ENCODE data around the gene CHD5. TPM values are rescaled to one million over a fixed set of nuclear protein-coding genes. Genes with fewer than 3 reads are reported as not detected.

Gene CHD5
- total and polyA plus RNA-seq, 2 experiments from 2014 or later, result 0.10 to 0.11 TPM

GRCh38 chr1:6206520-6206855 is 26.4 kb upstream of the CHD5 start:
- TF ChIP-seq EZH2 (IDR thresholded peaks at IDR 0.05; ENCODE audit: insufficient read depth, poor library complexity, severe bottlenecking), result no peak
- TF ChIP-seq EZH2phosphoT487 (IDR thresholded peaks at IDR 0.05; ENCODE audit: insufficient read depth, low read depth), result no peak
- WGBS, 2 experiments (ENCODE audit: low coverage in 1 of 2, low lambda C conversion rate in 2 of 2, missing lambda C conversion rate in 2 of 2), result 10 to 12% methylated on average over 17 to 25 of the region's 25 CpGs
- Histone ChIP-seq H3K4me1 (ENCODE audit: insufficient read depth) (no peaks in the 10 kb centered on the region), H3K79me2 (ENCODE audit: insufficient read depth) (no peaks in the 10 kb centered on the region), H3F3A (ENCODE audit: insufficient read depth) (no peaks in the 10 kb centered on the region), H3K4me3 (peak overlapping the region; percentile 73), H3K9me3 (ENCODE audit: low read depth) (no peaks in the 10 kb centered on the region), H3K9ac (peak overlapping the region; percentile 69), H4K20me1 (ENCODE audit: insufficient read depth) (no peaks in the 10 kb centered on the region), H3K27ac (no peak overlapping the region), H3K27me3 (replicated peaks; ENCODE audit: insufficient read depth) (no peaks in the 10 kb centered on the region), H3K9me2 (ENCODE audit: insufficient read depth) (no peaks in the 10 kb centered on the region), H3K4me2 (ENCODE audit: unreplicated experiment) (peak overlapping the region; percentile 65), H2AFZ (peak overlapping the region; percentile 89), H3K36me3 (ENCODE audit: low read depth) (no peaks in the 10 kb centered on the region)
- in situ Hi-C loops (cut with MboI), result no loop called here
- DNase-seq, result no peak

- in situ Hi-C loops (cut with MboI), result no loop called here
- H3K79me2 ChIP-seq (ENCODE audit: insufficient read depth), result no peaks in the 10 kb centered on the region
- TF ChIP-seq EZH2phosphoT487 (IDR thresholded peaks at IDR 0.05; ENCODE audit: insufficient read depth, low read depth), result no peak
- TF ChIP-seq EZH2 (IDR thresholded peaks at IDR 0.05; ENCODE audit: insufficient read depth, poor library complexity, severe bottlenecking), result no peak
These were observed 25.9 kb upstream of the CHD5 start, which contains the start of gene RNF207 for GRCh38 chr1:6205849-6206519. Gene RNF207, plus strand, starts transcription at chr1:6206119. Its CDS starts 417 bp downstream, at chr1:6206536.

GRCh38 chr1:6202256-6202655 is 22.1 kb upstream of the CHD5 start:
- TF ChIP-seq EZH2phosphoT487 (IDR thresholded peaks at IDR 0.05; ENCODE audit: insufficient read depth, low read depth) (no peak), EZH2 (IDR thresholded peaks at IDR 0.05; ENCODE audit: insufficient read depth, poor library complexity, severe bottlenecking) (no peak)
- Histone ChIP-seq H3F3A (ENCODE audit: insufficient read depth) (no peaks in the 10 kb centered on the region), H4K20me1 (ENCODE audit: insufficient read depth) (0 out of 2 replicates have a peak, but pooled peaks cover 2% of the 10 kb centered on the region), H3K4me1 (ENCODE audit: insufficient read depth) (peaks cover 11% of the 10 kb centered on the region), H3K9me2 (ENCODE audit: insufficient read depth) (no peaks in the 10 kb centered on the region), H3K36me3 (ENCODE audit: low read depth) (0 out of 2 replicates have a peak, but pooled peaks cover 3% of the 10 kb centered on the region), H3K27ac (no peak overlapping the region), H2AFZ (no peak overlapping the region), H3K9me3 (ENCODE audit: low read depth) (no peaks in the 10 kb centered on the region), H3K9ac (no peak overlapping the region), H3K4me2 (ENCODE audit: unreplicated experiment) (no peak overlapping the region), H3K79me2 (ENCODE audit: insufficient read depth) (peaks cover 21% of the 10 kb centered on the region), H3K27me3 (replicated peaks; ENCODE audit: insufficient read depth) (no peaks in the 10 kb centered on the region), H3K4me3 (no peak overlapping the region)
- no peak for DNase-seq
- in situ Hi-C loops (cut with MboI), result no loop called here
- 74 to 76% methylated on average over 7 of the region's 7 CpGs for WGBS, 2 experiments (ENCODE audit: low coverage in 1 of 2, low lambda C conversion rate in 2 of 2, missing lambda C conversion rate in 2 of 2)

More at GRCh38 chr1:6205849-6206519, 25.9 kb upstream of the CHD5 start, which contains the start of gene RNF207:
- Histone ChIP-seq H3K9me2 (ENCODE audit: insufficient read depth) (no peaks in the 10 kb centered on the region), H3F3A (ENCODE audit: insufficient read depth) (no peaks in the 10 kb centered on the region), H3K9me3 (ENCODE audit: low read depth) (no peaks in the 10 kb centered on the region), H3K36me3 (ENCODE audit: low read depth) (no peaks in the 10 kb centered on the region), H3K9ac (peak within 1 kb of the TSS; percentile 69), H3K4me3 (peak within 1 kb of the TSS; percentile 73), H3K27me3 (replicated peaks; ENCODE audit: insufficient read depth) (no peaks in the 10 kb centered on the region), H2AFZ (peak within 1 kb of the TSS; percentile 89), H3K4me1 (ENCODE audit: insufficient read depth) (no peaks in the 10 kb centered on the region), H4K20me1 (ENCODE audit: insufficient read depth) (no peaks in the 10 kb centered on the region), H3K27ac (no peak within 1 kb of the TSS; the same call in 1 of the 2 replicates), H3K4me2 (ENCODE audit: unreplicated experiment) (peak within 1 kb of the TSS; percentile 65)
- WGBS, 2 experiments (ENCODE audit: low coverage in 1 of 2, low lambda C conversion rate in 2 of 2, missing lambda C conversion rate in 2 of 2), result 7% methylated on average over 54 to 59 of the region's 66 CpGs
- DNase-seq, result peak; percentile 81

- no peaks in the 10 kb centered on the region for H3F3A ChIP-seq (ENCODE audit: insufficient read depth)
- no peaks in the 10 kb centered on the region for H3K9me2 ChIP-seq (ENCODE audit: insufficient read depth)
- 0 out of 2 replicates have a peak, but pooled peaks cover 11% of the 10 kb centered on the region for H4K20me1 ChIP-seq (ENCODE audit: insufficient read depth)
- peaks cover 15% of the 10 kb centered on the region for H3K36me3 ChIP-seq (ENCODE audit: low read depth)
- H3K27ac ChIP-seq, result peak overlapping the region; percentile 79
- H3K4me1 ChIP-seq (ENCODE audit: insufficient read depth), result peaks cover 11% of the 10 kb centered on the region
- 61 to 62% methylated on average over 10 of the region's 10 CpGs for WGBS, 2 experiments (ENCODE audit: low coverage in 1 of 2, low lambda C conversion rate in 2 of 2, missing lambda C conversion rate in 2 of 2)
- no peaks in the 10 kb centered on the region for H3K27me3 ChIP-seq (replicated peaks; ENCODE audit: insufficient read depth)
- TF ChIP-seq EZH2phosphoT487 (IDR thresholded peaks at IDR 0.05; ENCODE audit: insufficient read depth, low read depth), result no peak
- no peak for TF ChIP-seq EZH2 (IDR thresholded peaks at IDR 0.05; ENCODE audit: insufficient read depth, poor library complexity, severe bottlenecking)
- no peaks in the 10 kb centered on the region for H3K9me3 ChIP-seq (ENCODE audit: low read depth)
- no peak for DNase-seq
- in situ Hi-C loops (cut with MboI), result no loop called here
- peak overlapping the region; percentile 82 for H3K4me3 ChIP-seq
- peaks cover 40% of the 10 kb centered on the region for H3K79me2 ChIP-seq (ENCODE audit: insufficient read depth)
- H2AFZ ChIP-seq, result peak overlapping the region; percentile 97
- peak overlapping the region; percentile 97 for H3K9ac ChIP-seq
- H3K4me2 ChIP-seq (ENCODE audit: unreplicated experiment), result peak overlapping the region; percentile 63
These were observed 20.2 kb upstream of the CHD5 start for GRCh38 chr1:6200188-6200809.

Data from GM23248 (cell line).